Measurements from ENCODE around the gene ZNRF3.
"Not testable (repeated sequence)": the region's sequence is repeated elsewhere in the genome, so short reads cannot be mapped to it uniquely, and the experiment has no call there.

- TF ChIP-seq CTCF (IDR thresholded peaks at IDR 0.05; ENCODE audit: borderline replicate concordance, extremely low read depth, low read length, poor library complexity, severe bottlenecking); EZH2 (IDR thresholded peaks at IDR 0.05; ENCODE audit: borderline replicate concordance, low read depth, low read length, severe bottlenecking): not testable (repeated sequence)
Observed at GRCh38 chr22:29039684-29040083, 156.3 kb downstream of the ZNRF3 start.
